Naive thymus-derived CD4-positive, alpha-beta T cell (primary cell): ENCODE data around the gene PLEKHM2. TPM values are rescaled to one million over a fixed set of nuclear protein-coding genes. Genes with fewer than 3 reads are reported as not detected.

Experiments
- ATAC-seq: fragments of 150-1000 bp; cut with Tn5 transposase; 2 replicates; pipeline ENCODE4 v1.10.0; 2021; ENCODE audit warnings: mild to moderate bottlenecking, moderate library complexity
- CTCF ChIA-PET: fragments of 350-600 bp; sonication (Branson Sonifier 250); formaldehyde crosslinking; loops from one replicate; lab custom pipeline; 2021; ENCODE audit warnings: antibody characterized with exemption; lab: Charles Lee
- POLR2A ChIA-PET: fragments of 350-600 bp; sonication (Branson Sonifier 250); formaldehyde crosslinking; loops from one replicate; lab custom pipeline; 2021; ENCODE audit warnings: antibody characterized with exemption, inconsistent platforms; lab: Charles Lee
- DNase-seq, 9 donors: peaks; one replicate each; pipeline versions ENCODE4 v3.0.0 to v3.0.0-alpha.2; 2020 to 2022; ENCODE audit warnings: mixed read lengths in 1 of 9
- H3K27ac ChIP-seq: one replicate; pipeline ENCODE4 v1.7.0; 2013; ENCODE audit warnings: mild to moderate bottlenecking, low read depth, low read length, moderate library complexity
- H3K27me3 ChIP-seq, 2 donors: one replicate each; pipeline ENCODE4 v1.7.0; 2013; ENCODE audit warnings: low read length in 2 of 2, mild to moderate bottlenecking in 2 of 2, moderate library complexity in 2 of 2; ENCODE audit not compliant: control insufficient read depth in 2 of 2, insufficient read depth in 2 of 2
- H3K36me3 ChIP-seq, 3 experiments: 1 replicate in 2 of 3; 2 replicates in 1 of 3; pipeline ENCODE4 v1.7.0; 2013; ENCODE audit warnings: low read length in 3 of 3, mild to moderate bottlenecking in 3 of 3, moderate library complexity in 1 of 3; ENCODE audit not compliant: insufficient read depth in 3 of 3, control insufficient read depth in 2 of 3
- H3K4me1 ChIP-seq, 2 donors: one replicate each; pipeline ENCODE4 v1.7.0; 2013; ENCODE audit warnings: low read length in 2 of 2, mild to moderate bottlenecking in 2 of 2, moderate library complexity in 1 of 2; ENCODE audit not compliant: control insufficient read depth in 2 of 2, insufficient read depth in 2 of 2
- H3K4me3 ChIP-seq: 2 replicates; pipeline ENCODE4 v1.7.0; 2013; ENCODE audit warnings: mild to moderate bottlenecking, low read length
- H3K9me3 ChIP-seq, 3 experiments: 1 replicate in 2 of 3; 2 replicates in 1 of 3; pipeline ENCODE4 v1.7.0; 2013; ENCODE audit warnings: low read length in 3 of 3; ENCODE audit not compliant: control insufficient read depth in 2 of 3
- H3K27ac Mint-ChIP-seq, 9 donors: one replicate each; pipeline ENCODE4 v1.8.0; 2020 to 2022; ENCODE audit warnings: mixed read lengths in 9 of 9, mild to moderate bottlenecking in 8 of 9, moderate library complexity in 5 of 9, inconsistent platforms in 2 of 9
- H3K27me3 Mint-ChIP-seq, 5 donors: one replicate each; pipeline ENCODE4 v1.8.0; 2021 to 2022; ENCODE audit warnings: mixed read lengths in 5 of 5, mild to moderate bottlenecking in 1 of 5
- H3K36me3 Mint-ChIP-seq, 5 donors: one replicate each; pipeline ENCODE4 v1.8.0; 2020 to 2022; ENCODE audit warnings: mixed read lengths in 5 of 5, mild to moderate bottlenecking in 3 of 5, inconsistent platforms in 1 of 5
- H3K4me1 Mint-ChIP-seq, 7 donors: one replicate each; pipeline ENCODE4 v1.8.0; 2020 to 2022; ENCODE audit warnings: mixed read lengths in 7 of 7, mild to moderate bottlenecking in 3 of 7, inconsistent platforms in 1 of 7
- H3K4me3 Mint-ChIP-seq, 10 donors: one replicate each; pipeline ENCODE4 v1.8.0; 2020 to 2022; ENCODE audit warnings: mild to moderate bottlenecking in 10 of 10, mixed read lengths in 10 of 10, moderate library complexity in 6 of 10, inconsistent platforms in 2 of 10
- H3K9me3 Mint-ChIP-seq, 11 donors: one replicate each; pipeline ENCODE4 v1.8.0; 2020 to 2022; ENCODE audit warnings: mixed read lengths in 11 of 11, mild to moderate bottlenecking in 4 of 11, inconsistent platforms in 1 of 11, moderate library complexity in 1 of 11
- intact Hi-C, 2 donors: fragments of 100-400 bp; cut with micrococcal nuclease; formaldehyde crosslinking; loops; one replicate each; pipeline ENCODE4 v1.15.1; 2023
- polyA plus RNA-seq, 2 donors: library from polyadenylated mRNA; unstranded; fragments of 300-500 nt; fragmentation: Illumina TruSeq; gene quantifications; one replicate each; pipeline ENCODE4 v1.2.3, GENCODE V29; 2021
- total RNA-seq, 6 experiments: library from RNA in 5 of 6; stranded (reverse) in 5 of 6; gene quantifications; 1 replicate in 5 of 6; 2 replicates in 1 of 6; pipeline ENCODE4 v1.2.3 and lab custom pipeline; 2021 to 2026

The PLEKHM2 gene
- total and polyA plus RNA-seq, 7 experiments from 2014 or later = 4.3 to 78.6 (median 58.5) TPM

DNA sequence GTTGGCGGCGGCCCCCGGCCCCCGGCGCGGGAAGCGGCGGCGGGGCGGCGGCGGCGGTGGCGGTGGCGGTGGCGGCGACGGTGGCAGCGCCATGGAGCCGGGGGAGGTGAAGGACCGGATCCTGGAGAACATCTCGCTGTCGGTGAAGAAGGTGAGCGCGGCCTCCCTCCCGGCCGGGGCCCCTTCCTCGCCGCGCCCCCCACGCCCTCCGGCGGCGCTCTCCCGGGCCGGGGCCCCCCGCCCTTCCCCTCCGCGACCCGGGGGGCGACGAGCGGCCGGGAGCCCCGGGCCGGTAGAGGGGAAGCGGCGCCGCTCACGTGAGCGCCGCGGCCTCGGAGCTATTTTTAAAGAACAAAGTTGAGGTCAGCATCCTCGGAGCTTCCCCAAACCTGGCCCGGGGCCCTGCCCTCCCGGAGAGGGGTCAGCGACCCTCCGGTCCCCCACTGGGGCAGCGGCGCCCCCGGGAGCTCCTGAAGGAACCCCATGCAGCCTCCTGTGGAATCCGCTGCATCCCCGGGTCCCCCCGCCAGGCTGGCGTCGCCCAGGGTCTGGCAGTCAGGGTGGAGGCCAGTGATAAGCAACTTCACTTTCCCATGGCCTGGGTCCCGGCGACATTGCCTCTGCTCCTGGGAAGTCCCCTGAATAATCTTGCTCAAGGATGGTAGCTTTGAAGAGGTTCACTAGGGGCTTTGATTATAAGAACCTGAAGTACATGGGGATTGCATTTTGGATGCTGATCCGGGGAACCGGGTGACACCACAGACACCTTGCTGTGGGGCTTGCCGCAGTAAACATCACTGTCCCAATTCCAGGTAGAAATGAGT, 560 bp downstream of the PLEKHM2 start:
- DNase-seq (peak; percentile 15 to 54 (median 33)), ATAC-seq (peak; percentile 54)
- intact Hi-C loops = loop anchor here (1.0 to 5.0 kb wide), 5 partner anchors 13 to 160 kb away; partner anchors contain the start of genes CASP9 (in 1 of the 2), DDI2 (in 1 of the 2) and DNAJC16 (in 1 of the 2)
- Mint-ChIP-seq H3K27me3 (no peaks in the 10 kb centered on the region), H3K36me3 (peaks cover 0 to 15% (median 8%) of the 10 kb centered on the region in 5 donors), H3K27ac (peak overlapping the region; percentile 45 to 98 (median 95)), H3K4me1 (peaks cover 25 to 42% (median 30%) of the 10 kb centered on the region in 7 donors), H3K9me3 (peaks cover 0 to 2% (median 0%) of the 10 kb centered on the region in 11 donors), H3K4me3 (peak overlapping the region; percentile 90 to 96 (median 94))
- H3K9me3 ChIP-seq = no peaks in the 10 kb centered on the region
- H3K27me3 ChIP-seq = no peaks in the 10 kb centered on the region
- ChIA-PET POLR2A (interaction anchor here (0.7 to 4.0 kb wide), 8 partner anchors 12 to 109 kb away, joined by 3 to 26 read pairs (median 4); partner anchors contain the start of gene DDI2), CTCF (interaction anchor here (1.0 kb wide), 1 partner anchor 105 kb away, joined by 3 read pairs; no protein-coding TSS in a partner anchor)
- peaks cover 0 to 5% (median 0%) of the 10 kb centered on the region in 3 experiments for H3K36me3 ChIP-seq
- H3K27ac ChIP-seq = peak overlapping the region; percentile 77
- H3K4me3 ChIP-seq = peak overlapping the region; percentile 68
- H3K4me1 ChIP-seq = peaks cover 17% of the 10 kb centered on the region in 2 donors

DNA sequence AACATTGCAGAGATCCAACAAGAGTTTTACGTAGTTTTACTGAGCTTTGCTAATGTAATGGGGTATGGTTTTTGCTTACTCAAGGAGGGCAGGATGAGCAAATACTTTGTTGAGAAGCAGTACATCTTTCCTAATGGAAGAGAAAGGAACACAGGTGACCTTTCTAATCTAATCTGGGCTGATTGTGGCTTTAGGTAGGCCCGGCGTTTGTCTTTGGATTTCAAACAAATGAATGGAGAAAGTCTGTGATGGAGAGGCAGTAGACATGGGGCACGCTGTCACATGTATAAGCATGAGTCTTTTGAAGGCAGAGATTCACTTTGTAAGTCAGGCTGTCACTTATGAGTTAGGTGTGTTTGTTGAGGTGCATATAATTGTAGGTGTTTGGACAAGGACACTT, 1.7 kb downstream of the PLEKHM2 start:
- Histone ChIP-seq H3K36me3 (peaks cover 0 to 5% (median 0%) of the 10 kb centered on the region in 3 experiments), H3K4me1 (peaks cover 17% of the 10 kb centered on the region in 2 donors), H3K27ac (peak overlapping the region; percentile 77), H3K9me3 (no peaks in the 10 kb centered on the region), H3K4me3 (no peak overlapping the region), H3K27me3 (no peaks in the 10 kb centered on the region)
- POLR2A ChIA-PET = interaction anchor here (0.8 to 4.0 kb wide), 6 partner anchors 11 to 107 kb away, joined by 3 to 26 read pairs (median 4); partner anchors contain the start of gene DDI2
- H3K27me3 Mint-ChIP-seq = no peaks in the 10 kb centered on the region
- H3K27ac Mint-ChIP-seq = peak overlapping the region; percentile 45 to 98 (median 95)
- peaks cover 29 to 49% (median 33%) of the 10 kb centered on the region in 7 donors for H3K4me1 Mint-ChIP-seq
- peaks cover 0 to 18% (median 8%) of the 10 kb centered on the region in 5 donors for H3K36me3 Mint-ChIP-seq
- peaks cover 0 to 1% (median 0%) of the 10 kb centered on the region in 11 donors for H3K9me3 Mint-ChIP-seq
- intact Hi-C loops = loop anchor here (1.0 to 5.0 kb wide), 3 partner anchors 11 to 160 kb away; partner anchors contain the start of gene DNAJC16 (in 1 of the 2)
- ATAC-seq (no peak), DNase-seq (peak in 3 of 9 donors; percentile 6 to 19 (median 8))
- CTCF ChIA-PET = no interaction called here
- H3K4me3 Mint-ChIP-seq = peak overlapping the region; percentile 90 to 96 (median 94)

DNA sequence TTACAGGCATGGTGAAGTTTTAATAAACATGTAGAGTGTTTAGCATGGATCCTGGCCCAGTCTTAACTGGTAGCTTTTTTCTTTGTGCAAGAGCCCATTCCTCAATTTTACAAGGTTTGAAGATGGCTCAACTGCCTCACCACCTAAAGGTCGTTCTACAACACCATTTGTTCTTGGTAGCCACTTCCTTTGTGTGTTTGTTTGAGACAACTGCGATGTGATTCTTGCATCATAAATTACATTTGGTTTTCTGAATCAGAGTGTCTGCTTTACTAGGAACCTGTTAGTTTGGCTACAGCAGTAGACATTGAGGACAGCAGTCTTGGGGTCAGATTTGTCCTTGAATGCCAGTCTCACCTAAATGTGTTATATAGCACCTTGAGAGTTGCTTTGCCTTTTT, 3.3 kb downstream of the PLEKHM2 start:
- POLR2A ChIA-PET = interaction anchor here (4.0 kb wide), 1 partner anchor 10 kb away, joined by 26 read pairs; no protein-coding TSS in a partner anchor
- Histone ChIP-seq H3K36me3 (peaks cover 0 to 5% (median 0%) of the 10 kb centered on the region in 3 experiments), H3K4me3 (no peak overlapping the region), H3K27me3 (no peaks in the 10 kb centered on the region), H3K4me1 (peaks cover 17% of the 10 kb centered on the region in 2 donors), H3K9me3 (no peaks in the 10 kb centered on the region), H3K27ac (no peak overlapping the region)
- Mint-ChIP-seq H3K4me1 (peaks cover 29 to 63% (median 40%) of the 10 kb centered on the region in 7 donors), H3K27ac (peak overlapping the region in 6 of 9 donors; percentile 11 to 43 (median 33)), H3K27me3 (no peaks in the 10 kb centered on the region), H3K4me3 (peak overlapping the region in 7 of 10 donors; percentile 0 to 42 (median 24)), H3K36me3 (peaks cover 0 to 18% (median 8%) of the 10 kb centered on the region in 5 donors), H3K9me3 (peaks cover 0 to 1% (median 0%) of the 10 kb centered on the region in 11 donors)
- intact Hi-C loops = loop anchor here in 1 of 2 donors (5.0 kb wide), 1 partner anchor 85 kb away; no protein-coding TSS in a partner anchor
- no peak for DNase-seq
- CTCF ChIA-PET = no interaction called here
- ATAC-seq = no peak

DNA sequence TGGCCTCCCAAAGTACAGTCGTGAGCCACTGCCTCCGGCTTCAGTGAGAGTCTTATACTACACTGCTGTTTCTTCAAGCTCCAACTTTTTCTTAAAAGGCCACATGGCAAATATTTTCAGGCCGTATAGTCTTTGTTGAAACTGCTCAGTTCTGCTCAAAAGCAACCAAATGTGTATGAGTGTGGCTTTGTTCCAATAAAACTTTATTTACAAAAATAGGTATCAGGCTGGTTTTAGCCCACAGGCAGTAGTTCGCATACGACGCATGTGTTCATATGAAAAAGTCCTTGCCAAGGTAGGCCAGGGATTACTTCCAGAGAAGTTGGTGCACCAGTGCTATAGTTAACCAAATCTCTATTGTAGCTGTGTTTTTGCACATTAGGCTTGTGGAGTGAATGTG, 6.2 kb downstream of the PLEKHM2 start:
- H3K36me3 Mint-ChIP-seq = peaks cover 0 to 22% (median 13%) of the 10 kb centered on the region in 5 donors
- no peak for DNase-seq
- POLR2A ChIA-PET = interaction anchor here (0.8 kb wide), 1 partner anchor 10 kb away, joined by 3 read pairs; no protein-coding TSS in a partner anchor
- Histone ChIP-seq H3K27me3 (no peaks in the 10 kb centered on the region), H3K4me1 (peaks cover 8 to 11% of the 10 kb centered on the region in 2 donors), H3K27ac (no peak overlapping the region), H3K9me3 (no peaks in the 10 kb centered on the region), H3K36me3 (no peaks in the 10 kb centered on the region), H3K4me3 (no peak overlapping the region)
- H3K4me3 Mint-ChIP-seq = no peak overlapping the region
- ATAC-seq = no peak
- H3K4me1 Mint-ChIP-seq = peaks cover 18 to 72% (median 38%) of the 10 kb centered on the region in 7 donors
- intact Hi-C loops = no loop called here
- no peaks in the 10 kb centered on the region for H3K27me3 Mint-ChIP-seq
- no peaks in the 10 kb centered on the region for H3K9me3 Mint-ChIP-seq
- peak overlapping the region in 5 of 9 donors; percentile 8 to 69 (median 26) for H3K27ac Mint-ChIP-seq
- CTCF ChIA-PET = interaction anchor here (0.7 kb wide), 1 partner anchor 117 kb away, joined by 4 read pairs; no protein-coding TSS in a partner anchor

DNA sequence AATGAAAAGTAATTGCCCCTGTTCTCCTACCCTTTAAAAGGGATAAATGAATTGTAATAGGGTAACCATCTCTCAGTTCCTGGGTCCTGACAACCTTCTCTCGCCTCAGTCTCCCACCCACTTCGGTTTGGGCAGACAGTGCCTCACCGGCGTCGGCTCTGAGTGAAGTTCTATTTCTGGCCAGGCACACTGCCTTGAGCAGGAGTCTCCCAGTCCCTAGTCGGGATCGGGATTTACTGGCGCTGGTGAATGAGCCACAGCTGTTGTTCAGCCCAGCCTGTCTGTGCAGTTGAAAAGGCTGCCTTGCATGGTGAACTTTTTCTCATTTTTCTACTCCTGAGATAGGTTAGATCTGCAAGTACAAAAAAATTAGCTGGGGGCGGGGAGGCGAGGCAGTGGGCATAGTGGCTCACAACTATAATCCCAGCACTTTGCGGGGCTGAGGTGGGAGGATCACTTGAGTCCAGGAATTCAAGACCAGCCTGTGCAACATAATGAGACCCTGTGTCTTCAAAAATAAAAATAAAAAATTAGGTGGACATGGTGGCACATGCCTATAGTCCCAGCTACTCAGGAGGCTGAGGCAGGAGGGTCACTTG, 7.4 kb downstream of the PLEKHM2 start:
- no peak overlapping the region for H3K4me3 ChIP-seq
- Mint-ChIP-seq H3K4me3 (no peak overlapping the region), H3K27me3 (no peaks in the 10 kb centered on the region), H3K36me3 (peaks cover 0 to 22% (median 13%) of the 10 kb centered on the region in 5 donors), H3K9me3 (no peaks in the 10 kb centered on the region), H3K27ac (peak overlapping the region in 7 of 9 donors; percentile 49 to 82 (median 58)), H3K4me1 (peaks cover 11 to 72% (median 32%) of the 10 kb centered on the region in 7 donors)
- H3K27ac ChIP-seq = no peak overlapping the region
- ATAC-seq = no peak
- no peaks in the 10 kb centered on the region for H3K9me3 ChIP-seq
- no peaks in the 10 kb centered on the region for H3K27me3 ChIP-seq
- DNase-seq = no peak
- ChIA-PET CTCF (no interaction called here), POLR2A (no interaction called here)
- H3K4me1 ChIP-seq = peaks cover 1 to 11% of the 10 kb centered on the region in 2 donors
- intact Hi-C loops = no loop called here
- no peaks in the 10 kb centered on the region for H3K36me3 ChIP-seq

DNA sequence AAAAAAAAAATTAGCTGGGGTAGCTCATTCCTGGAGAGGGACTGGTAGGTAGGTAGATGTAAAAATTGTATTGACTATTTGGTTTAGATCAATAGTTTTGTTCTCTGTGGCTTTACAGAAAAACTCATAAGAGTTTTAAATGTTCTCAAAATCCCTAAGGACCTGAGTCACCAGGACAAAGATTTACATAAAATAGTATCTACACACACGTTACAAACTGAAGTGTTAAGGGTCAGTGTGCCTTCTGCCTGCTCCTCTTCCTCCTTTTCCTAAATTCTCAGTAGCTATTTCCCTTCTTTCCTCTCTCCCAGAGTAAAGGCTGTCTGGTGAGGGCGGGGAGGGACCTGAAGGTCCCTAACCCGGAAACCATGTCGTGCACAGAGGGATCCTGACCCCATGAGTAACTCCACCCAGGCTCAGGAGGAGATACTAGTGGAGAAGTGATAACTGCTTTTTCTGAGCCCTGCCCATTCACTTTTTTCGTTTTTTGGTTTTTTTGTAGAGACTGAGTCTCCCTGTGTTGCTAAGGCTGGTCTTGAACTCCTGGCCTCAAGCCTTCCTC, 8.1 kb downstream of the PLEKHM2 start:
- Histone ChIP-seq H3K27ac (peak overlapping the region; percentile 33), H3K36me3 (no peaks in the 10 kb centered on the region), H3K4me1 (peaks cover 8 to 16% of the 10 kb centered on the region in 2 donors), H3K27me3 (no peaks in the 10 kb centered on the region), H3K4me3 (no peak overlapping the region), H3K9me3 (no peaks in the 10 kb centered on the region)
- peaks cover 0 to 22% (median 13%) of the 10 kb centered on the region in 5 donors for H3K36me3 Mint-ChIP-seq
- ATAC-seq (no peak), DNase-seq (no peak)
- CTCF ChIA-PET = no interaction called here
- peak overlapping the region in 8 of 9 donors; percentile 41 to 92 (median 75) for H3K27ac Mint-ChIP-seq
- no peak overlapping the region for H3K4me3 Mint-ChIP-seq
- H3K9me3 Mint-ChIP-seq = no peaks in the 10 kb centered on the region
- H3K27me3 Mint-ChIP-seq = no peaks in the 10 kb centered on the region
- POLR2A ChIA-PET = interaction anchor here (1.1 kb wide), 1 partner anchor 27 kb away, joined by 4 read pairs; no protein-coding TSS in a partner anchor
- intact Hi-C loops = no loop called here
- H3K4me1 Mint-ChIP-seq = peaks cover 15 to 75% (median 39%) of the 10 kb centered on the region in 7 donors
